PC-9 (cell line): Measurements from ENCODE around the gene GABRB1. TPM values are rescaled to one million over a fixed set of nuclear protein-coding genes. Genes with fewer than 3 reads are reported as not detected.

Experiments
- BruUV-seq: library from RNA; stranded (reverse); fragments of 400-500 nt; replicated peaks from 2 replicates; lab custom pipeline; 2021; lab: Mats Ljungman, UMichigan
- CTCF ChIA-PET: fragments of 300-600 bp; sonication (Branson Sonifier 250); formaldehyde crosslinking; loops from one replicate; lab custom pipeline; 2022; ENCODE audit warnings: antibody characterized with exemption; lab: Charles Lee
- POLR2A ChIA-PET: fragments of 300-600 bp; sonication (Branson Sonifier 250); formaldehyde crosslinking; loops from one replicate; lab custom pipeline; 2022; ENCODE audit warnings: antibody characterized with exemption; ENCODE audit not compliant: unreplicated experiment; lab: Charles Lee
- DNase-seq, 2 experiments: peaks; one replicate each; pipeline versions ENCODE4 v3.0.0 to v3.0.0-alpha.2; 2015 to 2022; ENCODE audit warnings: mixed read lengths in 1 of 2
- H2AFZ ChIP-seq: fragments of 200-600 bp; sonication (generic); 2 replicates; pipeline ENCODE4 v1.8.1; 2017; ENCODE audit warnings: antibody characterized with exemption
- H3F3A ChIP-seq: fragments of 200-600 bp; sonication (generic); 2 replicates; pipeline ENCODE4 v1.8.1; 2017; ENCODE audit warnings: antibody characterized with exemption, mild to moderate bottlenecking, low read depth; ENCODE audit not compliant: insufficient read depth
- H3K27ac ChIP-seq: fragments of 200-600 bp; sonication (generic); 2 replicates; pipeline ENCODE4 v1.6.1; 2016; ENCODE audit warnings: mixed run types
- H3K27me3 ChIP-seq: fragments of 200-600 bp; sonication (generic); 2 replicates; pipeline ENCODE4 v1.6.1; 2016; ENCODE audit warnings: low read depth, mixed run types; ENCODE audit not compliant: insufficient read depth
- H3K36me3 ChIP-seq: fragments of 200-600 bp; sonication (generic); 2 replicates; pipeline ENCODE4 v1.6.1; 2016; ENCODE audit warnings: low read depth, mixed run types
- H3K4me1 ChIP-seq: fragments of 200-600 bp; sonication (generic); replicated peaks from 2 replicates; pipeline ENCODE4 v1.6.1; 2016; ENCODE audit warnings: mixed run types; ENCODE audit not compliant: insufficient read depth
- H3K4me2 ChIP-seq: fragments of 200-600 bp; sonication (generic); 2 replicates; pipeline ENCODE4 v1.6.1; 2017; ENCODE audit warnings: mixed run types
- H3K4me3 ChIP-seq: fragments of 200-600 bp; sonication (generic); 2 replicates; pipeline ENCODE4 v1.6.1; 2016; ENCODE audit warnings: mixed run types
- H3K79me2 ChIP-seq: fragments of 200-600 bp; sonication (generic); 2 replicates; pipeline ENCODE4 v1.6.1; 2017; ENCODE audit warnings: low read depth, mixed run types
- H3K9me2 ChIP-seq: fragments of 200-600 bp; sonication (generic); 2 replicates; pipeline ENCODE4 v1.8.1; 2017; ENCODE audit warnings: mild to moderate bottlenecking; ENCODE audit not compliant: insufficient read depth
- H3K9me3 ChIP-seq: fragments of 200-600 bp; sonication (generic); 2 replicates; pipeline ENCODE4 v1.8.1; 2016; ENCODE audit warnings: low read depth; ENCODE audit not compliant: insufficient read depth
- H4K20me1 ChIP-seq: fragments of 200-600 bp; sonication (generic); 2 replicates; pipeline ENCODE4 v1.8.1; 2017; ENCODE audit not compliant: insufficient read depth
- CTCF ChIP-seq: fragments of 200-600 bp; sonication (generic); conservative IDR thresholded peaks from 2 replicates; pipeline ENCODE4 v1.6.1; 2017; ENCODE audit warnings: mixed run types, antibody characterized with exemption, mild to moderate bottlenecking, moderate library complexity
- EZH2 ChIP-seq: fragments of 200-600 bp; sonication (generic); IDR thresholded peaks from 2 replicates; pipeline ENCODE4 v1.8.0; 2017; ENCODE audit warnings: antibody characterized with exemption, low read depth
- intact Hi-C: fragments of 100-400 bp; cut with micrococcal nuclease; formaldehyde crosslinking; loops from one replicate; pipeline ENCODE4 v1.10.0; 2022; ENCODE audit not compliant: unreplicated experiment
- total RNA-seq: library from RNA; stranded (reverse); gene quantifications from 2 replicates; pipeline ENCODE4 v1.2.3, GENCODE V29; 2021

Gene GABRB1
- total RNA-seq, 1 experiment from 2014 or later: not detected

- H3K4me3 ChIP-seq: no peak overlapping the region
- intact Hi-C loops: no loop called here
- H3K4me1 ChIP-seq: no peaks in the 10 kb centered on the region
- BruUV-seq: no TSS peak
- no peaks in the 10 kb centered on the region for H3K9me2 ChIP-seq
- TF ChIP-seq EZH2: no peak
- TF ChIP-seq CTCF: no peak
- no peak overlapping the region for H3K4me2 ChIP-seq
- no peak for DNase-seq
- no peak overlapping the region for H3K27ac ChIP-seq
- no peaks in the 10 kb centered on the region for H3K9me3 ChIP-seq
- H2AFZ ChIP-seq: no peak overlapping the region
- H3K36me3 ChIP-seq: no peaks in the 10 kb centered on the region
- ChIA-PET CTCF (no interaction called here), POLR2A (no interaction called here)
- H4K20me1 ChIP-seq: no peaks in the 10 kb centered on the region
- H3K27me3 ChIP-seq: no peaks in the 10 kb centered on the region
- no peaks in the 10 kb centered on the region for H3F3A ChIP-seq
- H3K79me2 ChIP-seq: no peaks in the 10 kb centered on the region
Observed at GRCh38 chr4:46992338-46992737, 39.0 kb upstream of the GABRB1 start.

DNA sequence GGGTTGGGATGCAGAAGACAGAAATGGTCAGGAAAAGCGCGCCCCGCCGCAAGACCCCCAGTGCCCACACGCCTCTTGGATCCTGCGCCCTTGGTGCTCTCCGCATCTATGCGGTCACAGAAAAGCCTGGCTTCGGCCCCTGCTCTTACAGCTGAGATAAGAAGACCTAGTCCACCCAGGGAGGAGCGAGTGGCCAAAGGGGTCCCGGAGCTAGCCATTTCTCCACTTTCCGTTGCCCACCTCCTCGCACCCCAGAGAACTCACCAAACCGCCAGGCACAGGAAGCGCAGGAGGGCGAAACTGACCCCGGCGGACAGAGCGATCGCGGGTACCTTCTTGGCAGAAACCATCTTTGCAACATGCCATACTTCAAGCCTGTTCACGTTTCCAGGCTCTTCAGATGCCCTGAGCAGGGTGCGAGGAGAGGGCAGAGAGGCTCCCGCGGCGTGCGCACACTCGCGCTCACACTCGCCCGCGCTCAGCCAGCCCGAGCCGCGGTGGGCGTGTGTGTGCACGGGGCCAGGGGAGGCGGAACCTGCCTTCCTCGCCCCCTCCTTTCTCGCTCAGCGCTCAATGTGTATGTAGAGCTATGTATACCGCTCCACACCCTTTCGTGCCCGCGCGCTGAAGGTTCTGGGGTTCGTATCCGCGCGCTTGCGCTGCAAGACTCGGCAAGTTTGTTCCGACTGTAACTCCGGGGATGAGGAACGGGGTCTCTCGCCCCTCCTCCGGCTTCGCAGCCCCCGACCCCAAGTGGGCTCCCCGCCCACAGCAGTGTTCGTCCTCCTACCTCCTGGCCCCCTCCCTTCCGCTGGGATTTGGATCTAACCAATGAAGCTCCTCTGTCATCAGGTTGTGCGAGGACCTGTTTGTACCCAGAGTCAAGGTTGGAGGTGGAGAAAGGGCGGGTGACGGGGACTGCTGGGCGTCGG lies 38.0 kb upstream of the GABRB1 start, which contains the start of gene GABRA4:
GABRA4 (minus strand) TSS at position 507 of the 932 bp plus-strand sequence; CDS start at position 350, 157 bp downstream.
- Histone ChIP-seq H3K36me3 (no peaks in the 10 kb centered on the region), H3F3A (no peaks in the 10 kb centered on the region), H3K27ac (no peak within 1 kb of the TSS), H3K4me3 (no peak within 1 kb of the TSS), H3K79me2 (no peaks in the 10 kb centered on the region), H3K27me3 (no peaks in the 10 kb centered on the region), H4K20me1 (no peaks in the 10 kb centered on the region), H3K9me3 (no peaks in the 10 kb centered on the region), H3K4me1 (no peaks in the 10 kb centered on the region), H3K4me2 (no peak within 1 kb of the TSS), H3K9me2 (no peaks in the 10 kb centered on the region), H2AFZ (no peak within 1 kb of the TSS)
- TF ChIP-seq CTCF (no peak), EZH2 (no peak)
- DNase-seq: no peak
- no TSS peak for BruUV-seq
- ChIA-PET POLR2A (no interaction called here), CTCF (no interaction called here)
- intact Hi-C loops: no loop called here

- H3K9me3 ChIP-seq: no peaks in the 10 kb centered on the region; the same call in 1 of the 2 replicates
- no peaks in the 10 kb centered on the region for H3F3A ChIP-seq
- H4K20me1 ChIP-seq: no peaks in the 10 kb centered on the region
- no peaks in the 10 kb centered on the region for H3K36me3 ChIP-seq
- H3K9me2 ChIP-seq: no peaks in the 10 kb centered on the region
- intact Hi-C loops: no loop called here
- H3K79me2 ChIP-seq: no peaks in the 10 kb centered on the region
- no peak overlapping the region for H2AFZ ChIP-seq
- H3K4me2 ChIP-seq: no peak overlapping the region
- no peak overlapping the region for H3K27ac ChIP-seq
- no TSS peak for BruUV-seq
- ChIA-PET CTCF (no interaction called here), POLR2A (no interaction called here)
- H3K4me3 ChIP-seq: no peak overlapping the region
- TF ChIP-seq EZH2 (no peak), CTCF (no peak)
- DNase-seq: no peak
- no peaks in the 10 kb centered on the region for H3K4me1 ChIP-seq
- H3K27me3 ChIP-seq: no peaks in the 10 kb centered on the region
Observed at GRCh38 chr4:46994007-46994405, 37.4 kb upstream of the GABRB1 start.
